ENCODE results near the gene COL6A5.

The COL6A5 gene

DNA sequence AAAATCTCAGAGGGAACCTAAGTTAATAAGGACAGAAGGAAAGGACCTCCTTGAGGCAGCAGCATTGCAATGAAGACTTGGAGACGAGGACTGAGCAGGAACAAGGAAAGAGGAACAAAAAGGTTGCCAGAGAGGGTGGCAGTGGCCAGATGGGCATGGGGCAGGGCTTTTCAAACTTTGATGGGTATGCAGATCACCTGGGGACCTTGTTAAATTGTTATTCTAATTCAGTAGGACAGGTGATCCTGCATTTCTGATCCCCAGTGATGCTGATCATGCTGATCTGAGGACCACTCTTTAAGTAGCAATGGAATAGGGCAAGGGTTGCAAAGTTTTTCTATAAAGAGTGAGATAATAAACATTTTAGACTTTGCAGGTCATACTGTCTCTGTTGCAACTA, 182.6 kb downstream of the COL6A5 start:
- DNase-seq: no peak

DNA sequence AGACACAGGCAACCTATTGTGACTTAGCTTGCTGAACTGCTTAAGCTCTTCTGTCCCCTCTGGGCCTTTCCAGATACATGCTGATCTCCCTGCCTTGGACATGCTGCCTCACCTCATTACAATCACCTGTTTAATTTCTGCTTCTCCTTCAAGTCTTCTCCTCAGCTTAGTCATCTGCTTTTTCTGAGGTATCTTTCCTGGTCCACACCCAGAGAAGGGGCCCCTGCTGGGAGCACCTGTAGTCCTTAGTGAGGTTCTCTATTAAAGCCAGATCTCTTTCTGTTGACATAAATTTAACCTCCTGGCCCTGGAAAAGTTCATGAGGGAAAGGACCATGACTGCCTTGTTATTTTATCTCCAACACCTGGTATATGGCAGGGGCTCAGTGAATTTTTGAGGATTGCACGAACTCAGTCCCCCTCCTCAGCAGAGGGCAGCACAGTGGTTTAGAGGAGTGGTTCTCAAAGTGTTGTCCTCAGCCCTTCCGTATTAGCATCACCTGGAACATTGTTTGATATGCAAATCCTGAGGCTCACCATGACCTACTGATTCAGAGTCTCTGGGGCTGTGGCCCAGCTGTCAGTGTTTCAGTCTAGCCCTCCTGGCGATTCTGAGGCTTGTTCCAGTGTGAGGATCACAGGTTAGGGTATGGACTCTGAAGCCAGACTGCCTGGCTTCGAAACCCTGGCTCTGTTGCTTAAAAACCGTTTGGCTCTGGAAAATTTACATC, 184.2 kb downstream of the COL6A5 start:
- DNase-seq: no peak

DNA sequence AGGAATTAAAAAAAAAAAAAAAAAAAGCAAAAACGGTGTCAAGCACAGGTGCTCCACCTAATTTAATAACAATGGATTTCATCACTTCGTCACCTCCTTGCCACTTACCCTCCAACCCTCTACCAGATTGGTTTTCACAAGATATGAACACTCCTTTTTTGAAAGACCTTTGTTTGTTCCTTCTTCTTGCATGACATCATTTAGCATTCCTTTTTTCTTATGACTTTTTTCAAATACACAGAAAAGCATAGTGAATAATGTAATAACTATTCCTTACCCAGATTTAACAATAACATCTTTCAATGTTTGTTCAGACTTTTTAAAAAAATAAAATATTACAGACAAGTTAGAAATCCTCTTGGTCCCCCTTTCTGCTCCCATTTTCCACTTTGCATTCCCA, 187.8 kb downstream of the COL6A5 start:
- no peak for DNase-seq

Data from amniotic stem cell (primary cell).